GM10266 (cell line): ENCODE measurements around the gene MAP4K3.

Source experiments
- DNase-seq: peaks from one replicate; pipeline ENCODE4 v3.0.0; 2012; ENCODE audit errors: extremely low spot score
- TF ChIP-seq, protein P1 (sequence below): IDR thresholded peaks from 2 replicates; pipeline ENCODE4 v1.5.1; 2012; ENCODE audit warnings: mild to moderate bottlenecking, low read depth; ENCODE audit not compliant: control insufficient read depth, insufficient read depth; ENCODE audit errors: missing control alignments

Gene MAP4K3

DNA sequence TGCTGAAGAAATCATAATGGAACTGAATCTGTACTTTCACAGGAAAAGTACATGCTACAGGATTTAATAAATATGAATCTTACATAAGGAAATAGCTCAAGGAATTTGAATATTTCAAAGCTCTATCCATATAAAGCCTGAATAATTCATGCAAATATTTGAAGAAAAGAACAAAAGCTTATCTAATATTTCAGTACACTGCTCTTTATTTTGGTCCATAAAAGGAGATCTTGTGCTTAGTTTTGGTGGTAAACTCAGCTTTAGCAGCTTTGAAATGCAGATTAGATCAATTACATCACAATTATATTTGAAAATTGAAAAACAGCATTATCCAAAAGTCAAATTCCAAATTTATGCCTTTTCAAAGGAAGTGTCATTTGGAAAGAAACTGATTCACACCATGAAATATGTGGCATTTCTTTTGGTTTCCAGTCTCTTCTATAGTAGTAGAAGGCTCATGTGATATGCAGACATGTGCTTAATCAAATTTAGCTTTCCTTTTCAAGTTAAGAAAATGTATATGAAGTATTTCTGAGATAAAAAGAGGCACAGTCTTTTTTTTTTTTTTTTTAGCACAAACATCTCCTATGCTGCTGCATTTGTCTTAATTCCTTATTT, 42.1 kb upstream of the MAP4K3 start:
- TF ChIP-seq, protein P1, sequence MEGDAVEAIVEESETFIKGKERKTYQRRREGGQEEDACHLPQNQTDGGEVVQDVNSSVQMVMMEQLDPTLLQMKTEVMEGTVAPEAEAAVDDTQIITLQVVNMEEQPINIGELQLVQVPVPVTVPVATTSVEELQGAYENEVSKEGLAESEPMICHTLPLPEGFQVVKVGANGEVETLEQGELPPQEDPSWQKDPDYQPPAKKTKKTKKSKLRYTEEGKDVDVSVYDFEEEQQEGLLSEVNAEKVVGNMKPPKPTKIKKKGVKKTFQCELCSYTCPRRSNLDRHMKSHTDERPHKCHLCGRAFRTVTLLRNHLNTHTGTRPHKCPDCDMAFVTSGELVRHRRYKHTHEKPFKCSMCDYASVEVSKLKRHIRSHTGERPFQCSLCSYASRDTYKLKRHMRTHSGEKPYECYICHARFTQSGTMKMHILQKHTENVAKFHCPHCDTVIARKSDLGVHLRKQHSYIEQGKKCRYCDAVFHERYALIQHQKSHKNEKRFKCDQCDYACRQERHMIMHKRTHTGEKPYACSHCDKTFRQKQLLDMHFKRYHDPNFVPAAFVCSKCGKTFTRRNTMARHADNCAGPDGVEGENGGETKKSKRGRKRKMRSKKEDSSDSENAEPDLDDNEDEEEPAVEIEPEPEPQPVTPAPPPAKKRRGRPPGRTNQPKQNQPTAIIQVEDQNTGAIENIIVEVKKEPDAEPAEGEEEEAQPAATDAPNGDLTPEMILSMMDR, result no peak
- DNase-seq, result no peak

DNA sequence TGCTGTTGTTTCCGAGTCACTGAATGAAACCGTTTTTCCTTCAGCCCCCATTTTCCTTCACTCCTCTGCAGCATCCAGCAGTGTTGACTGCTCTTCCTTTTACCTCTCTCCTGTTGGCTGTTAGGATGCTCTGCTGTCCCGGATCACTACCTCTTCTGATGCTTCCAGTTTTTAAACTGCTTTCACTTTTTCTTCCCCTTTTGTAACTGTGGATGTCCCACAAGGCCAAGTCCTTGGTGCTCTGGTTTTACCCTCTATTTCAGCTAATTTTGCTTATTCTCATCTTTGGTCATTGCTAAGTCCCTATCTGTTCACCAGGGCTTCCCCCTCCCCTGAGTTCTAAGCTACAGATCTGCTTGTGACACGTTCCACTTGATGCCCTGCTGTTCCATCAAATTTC, 39.4 kb upstream of the MAP4K3 start:
- peak; percentile 25 for DNase-seq
- TF ChIP-seq, protein P1, result no peak

DNA sequence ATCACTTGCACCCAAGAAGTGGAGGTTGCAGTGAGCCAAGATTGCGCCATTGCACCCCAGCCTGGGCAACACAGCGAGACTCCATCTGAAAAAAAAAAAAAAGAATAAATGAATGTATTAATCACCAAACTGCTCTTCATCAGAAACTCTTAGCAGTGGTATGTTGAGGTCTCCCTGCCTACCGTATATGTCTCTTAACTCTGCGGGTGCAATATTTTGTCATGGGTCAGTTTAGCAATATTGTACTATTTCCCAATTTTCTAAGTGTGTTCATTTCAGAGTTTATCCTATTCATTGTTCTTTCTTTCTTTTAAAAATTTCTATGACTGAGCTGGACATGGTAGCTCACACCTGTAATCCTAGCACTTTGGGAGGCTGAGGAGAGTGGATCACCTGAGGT, 37.9 kb upstream of the MAP4K3 start:
- TF ChIP-seq, protein P1, result no peak

DNA sequence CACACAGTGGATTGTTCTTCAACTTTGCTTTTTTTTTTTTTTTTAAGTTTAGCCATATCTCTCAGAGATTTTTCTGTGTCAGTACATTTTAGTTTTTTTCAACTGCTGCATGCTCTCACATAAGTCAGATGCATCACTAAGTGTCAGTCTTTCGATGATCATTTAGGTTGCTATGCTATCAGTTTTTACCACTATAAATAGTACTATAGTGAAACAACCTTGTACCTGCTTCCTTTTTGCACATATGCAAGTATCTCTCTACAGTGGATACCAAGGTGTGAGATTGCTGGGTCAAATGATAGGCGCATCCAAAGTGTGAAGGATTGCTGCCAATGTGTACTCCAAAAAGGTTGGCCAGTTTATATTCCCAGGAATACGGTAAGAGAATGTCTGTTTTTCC, 33.5 kb upstream of the MAP4K3 start:
- peak; percentile 19 for DNase-seq
- TF ChIP-seq, protein P1, result no peak

More for the DNA sequence above, 37.9 kb upstream of the MAP4K3 start:
- no peak for DNase-seq

DNA sequence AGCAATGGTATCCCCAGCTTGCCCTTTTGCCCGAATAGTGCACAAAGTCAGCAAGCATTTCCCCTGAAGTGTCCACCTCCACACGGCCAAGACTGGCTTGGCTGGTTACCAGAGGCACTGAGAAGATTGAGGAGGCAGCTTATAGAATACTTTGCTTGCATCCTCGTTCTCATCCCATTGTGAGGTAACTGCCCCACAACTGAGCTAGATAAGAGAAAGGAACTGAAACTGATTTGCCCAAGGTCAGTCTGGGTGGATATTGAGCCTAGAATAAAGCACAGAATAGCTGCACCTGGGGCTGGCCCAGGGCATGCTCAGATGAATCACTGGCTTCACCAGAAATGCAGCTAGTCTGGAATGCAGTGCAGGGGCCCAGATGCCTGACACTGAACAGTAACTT, 32.7 kb upstream of the MAP4K3 start:
- no peak for DNase-seq
- TF ChIP-seq, protein P1, result no peak

DNA sequence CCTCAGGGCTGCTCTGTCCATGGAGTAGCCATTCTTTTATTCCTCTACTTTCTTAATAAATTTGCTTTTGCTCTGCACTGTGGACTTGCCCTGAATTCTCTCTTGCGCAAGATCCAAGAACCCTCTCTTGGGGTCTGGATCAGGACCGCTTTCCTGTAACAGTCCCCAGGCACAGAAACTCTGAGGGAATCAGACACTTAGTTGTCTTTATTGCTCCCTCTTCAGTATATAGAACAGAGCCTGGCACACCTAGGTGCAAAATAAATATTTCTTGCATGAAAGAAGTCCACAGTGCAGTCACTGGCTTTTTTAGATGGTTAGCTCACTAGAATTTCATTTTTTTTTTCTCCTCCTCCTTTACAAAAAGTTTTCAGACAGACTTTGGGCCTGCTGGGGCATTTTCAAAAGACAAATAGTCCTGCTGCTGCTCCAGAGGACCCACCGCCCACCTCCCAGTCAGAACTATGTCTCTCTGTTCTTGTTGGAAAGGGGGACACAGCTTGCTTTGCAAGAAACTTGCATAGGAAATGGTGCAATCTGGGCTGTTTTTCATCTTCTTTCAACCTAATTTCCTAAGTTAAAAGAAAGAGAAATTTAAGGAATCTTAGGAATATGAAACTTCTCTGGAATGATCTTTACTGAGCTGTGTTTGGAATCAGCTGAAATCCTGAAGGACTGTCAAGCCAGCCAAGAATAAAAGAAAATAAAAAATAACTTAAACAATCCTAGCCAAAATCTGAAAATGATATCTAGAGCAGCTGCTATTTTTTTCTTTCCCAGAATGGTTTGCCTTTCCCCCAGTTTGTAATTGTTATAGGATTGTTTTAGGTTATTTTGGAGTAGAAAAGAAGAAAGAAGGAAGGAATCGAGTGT, 31.7 kb upstream of the MAP4K3 start:
- no peak for DNase-seq
- TF ChIP-seq, protein P1, result no peak

DNA sequence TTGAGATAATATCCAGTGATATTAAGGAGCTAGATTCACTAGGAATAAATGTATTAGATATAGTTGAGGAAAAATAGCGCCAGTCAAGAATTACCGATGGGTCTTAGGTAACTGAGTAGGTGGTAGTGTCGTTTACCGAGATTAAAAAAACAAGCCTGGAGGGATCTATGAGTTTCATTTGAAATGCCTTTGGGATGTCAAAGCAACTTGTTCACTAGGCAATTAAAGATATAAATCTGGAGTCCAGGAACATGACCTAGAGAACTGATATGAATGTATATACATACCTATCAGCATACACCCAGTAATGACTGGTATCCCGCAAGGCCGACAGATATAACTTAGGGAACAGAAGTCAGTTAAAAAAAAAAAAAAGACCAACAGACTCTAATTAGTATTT, 29.2 kb upstream of the MAP4K3 start:
- TF ChIP-seq, protein P1, result no peak
- no peak for DNase-seq
